GM12878 (cell line): ENCODE data around the gene SETD1A. TPM values are rescaled to one million over a fixed set of nuclear protein-coding genes. Genes with fewer than 3 reads are reported as not detected.

Source experiments
- E2F8 ChIP-seq: fragments of 450-650 bp; IDR thresholded peaks from 2 replicates; pipeline ENCODE4 v1.6.1; 2018; ENCODE audit warnings: mild to moderate bottlenecking, low read depth, moderate library complexity; ENCODE audit not compliant: partially characterized antibody
- LARP7 ChIP-seq: fragments of 450-650 bp; IDR thresholded peaks from 2 replicates; pipeline ENCODE4 v1.6.1; 2017; ENCODE audit warnings: mild to moderate bottlenecking
- YY1 ChIP-seq: IDR thresholded peaks from 2 replicates; pipeline ENCODE4 v1.6.1; 2011; ENCODE audit warnings: low read depth, mild to moderate bottlenecking, low read length
- polyA plus RNA-seq, 11 experiments: library from polyadenylated mRNA; depleted of rRNA in 4 of 11; unstranded in 6 of 11; stranded (reverse) in 5 of 11; fragments of >200 nt; fragmentation: Nextera tagmentation in 4 of 11; fragmentation: Illumina TruSeq in 1 of 11; extraction: Ambion mirVana in 4 of 11; extraction: Trizol in 1 of 11; gene quantifications; 1 replicate in 1 of 11; 2 replicates in 10 of 11; pipeline versions ENCODE4 v1.2.1 to v1.2.3, GENCODE V29; 2011 to 2016; ENCODE audit warnings: inconsistent platforms in 2 of 11, missing spikeins in 2 of 11, low read depth in 1 of 11
- total RNA-seq, 4 experiments: library from RNA; depleted of rRNA in 3 of 4; stranded (reverse); fragments of >200 nt in 3 of 4; fragmentation: Illumina TruSeq in 1 of 4; extraction: Trizol in 1 of 4; gene quantifications; 2 replicates each; pipeline versions ENCODE4 v1.2.1 to v1.2.3, GENCODE V29; 2013 to 2021
- TF ChIP-seq, protein P1 (sequence below): fragments of 450-650 bp; IDR thresholded peaks from 2 replicates; pipeline ENCODE4 v1.6.1; 2017; ENCODE audit warnings: mild to moderate bottlenecking, moderate library complexity

Gene SETD1A
- total and polyA plus RNA-seq, 10 of the 15 experiments (the other 5 are each of a cell fraction or from before 2014, with no cell fraction given) = 0.02 to 25.9 (median 4.9) TPM

DNA sequence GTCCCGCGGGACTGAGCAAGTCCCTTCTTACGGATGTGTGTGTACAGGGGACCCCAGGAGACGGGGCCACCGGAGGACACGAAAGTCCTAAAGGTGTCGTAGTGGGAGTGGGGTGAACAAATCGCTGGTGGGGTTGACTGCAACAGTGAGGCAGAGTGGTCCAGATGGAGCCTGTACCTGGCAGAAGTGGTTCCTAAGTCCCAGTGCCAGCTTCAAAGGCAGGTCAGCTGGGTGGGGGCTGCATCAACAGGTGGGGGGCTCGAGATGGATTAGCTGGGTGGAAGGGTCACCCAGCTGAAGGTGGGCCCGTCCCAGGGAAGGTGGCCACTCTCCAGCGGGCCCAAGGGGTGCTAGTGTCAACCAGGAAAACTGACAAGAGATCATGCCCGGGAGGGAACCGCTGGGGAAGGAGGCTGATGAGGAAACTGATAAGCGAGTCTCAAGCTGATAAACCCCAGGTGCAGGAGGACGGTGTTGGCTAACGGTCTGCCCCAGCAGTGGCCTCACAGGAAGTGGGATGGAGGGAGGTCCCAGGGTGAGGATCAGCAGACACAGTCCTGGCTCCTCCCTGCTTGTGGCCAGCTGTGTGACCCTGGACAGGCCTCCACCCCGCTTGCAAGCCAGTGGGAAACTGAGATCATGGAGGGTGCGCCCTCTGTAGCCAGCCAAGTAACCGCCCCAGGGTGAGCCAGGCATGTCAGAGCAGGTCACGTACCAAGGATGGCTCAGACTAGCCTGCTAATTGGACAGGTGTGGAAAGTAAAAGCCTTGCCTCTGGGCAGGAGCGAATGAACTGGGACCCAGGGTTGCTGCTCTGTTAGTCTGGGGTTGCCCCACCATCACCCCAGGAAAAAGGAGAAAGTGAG lies 7.7 kb upstream of the SETD1A start (continued):
- TF ChIP-seq, protein P1, sequence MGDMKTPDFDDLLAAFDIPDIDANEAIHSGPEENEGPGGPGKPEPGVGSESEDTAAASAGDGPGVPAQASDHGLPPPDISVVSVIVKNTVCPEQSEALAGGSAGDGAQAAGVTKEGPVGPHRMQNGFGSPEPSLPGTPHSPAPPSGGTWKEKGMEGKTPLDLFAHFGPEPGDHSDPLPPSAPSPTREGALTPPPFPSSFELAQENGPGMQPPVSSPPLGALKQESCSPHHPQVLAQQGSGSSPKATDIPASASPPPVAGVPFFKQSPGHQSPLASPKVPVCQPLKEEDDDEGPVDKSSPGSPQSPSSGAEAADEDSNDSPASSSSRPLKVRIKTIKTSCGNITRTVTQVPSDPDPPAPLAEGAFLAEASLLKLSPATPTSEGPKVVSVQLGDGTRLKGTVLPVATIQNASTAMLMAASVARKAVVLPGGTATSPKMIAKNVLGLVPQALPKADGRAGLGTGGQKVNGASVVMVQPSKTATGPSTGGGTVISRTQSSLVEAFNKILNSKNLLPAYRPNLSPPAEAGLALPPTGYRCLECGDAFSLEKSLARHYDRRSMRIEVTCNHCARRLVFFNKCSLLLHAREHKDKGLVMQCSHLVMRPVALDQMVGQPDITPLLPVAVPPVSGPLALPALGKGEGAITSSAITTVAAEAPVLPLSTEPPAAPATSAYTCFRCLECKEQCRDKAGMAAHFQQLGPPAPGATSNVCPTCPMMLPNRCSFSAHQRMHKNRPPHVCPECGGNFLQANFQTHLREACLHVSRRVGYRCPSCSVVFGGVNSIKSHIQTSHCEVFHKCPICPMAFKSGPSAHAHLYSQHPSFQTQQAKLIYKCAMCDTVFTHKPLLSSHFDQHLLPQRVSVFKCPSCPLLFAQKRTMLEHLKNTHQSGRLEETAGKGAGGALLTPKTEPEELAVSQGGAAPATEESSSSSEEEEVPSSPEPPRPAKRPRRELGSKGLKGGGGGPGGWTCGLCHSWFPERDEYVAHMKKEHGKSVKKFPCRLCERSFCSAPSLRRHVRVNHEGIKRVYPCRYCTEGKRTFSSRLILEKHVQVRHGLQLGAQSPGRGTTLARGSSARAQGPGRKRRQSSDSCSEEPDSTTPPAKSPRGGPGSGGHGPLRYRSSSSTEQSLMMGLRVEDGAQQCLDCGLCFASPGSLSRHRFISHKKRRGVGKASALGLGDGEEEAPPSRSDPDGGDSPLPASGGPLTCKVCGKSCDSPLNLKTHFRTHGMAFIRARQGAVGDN = peak; percentile 69
- peak; percentile 69; the same call in 1 of the 2 replicates for TF ChIP-seq LARP7
- TF ChIP-seq E2F8 = no peak
- no peak for TF ChIP-seq YY1
